ENCODE data around the gene CD47. TPM values are rescaled to one million over a fixed set of nuclear protein-coding genes. Genes with fewer than 3 reads are reported as not detected.

CD47 gene
- total and polyA plus RNA-seq, 8 donors = 15.9 to 154 (median 79.9) TPM

GRCh38 chr3:108096532-108097321 lies 5.9 kb upstream of the CD47 start:
- Histone ChIP-seq H3K4me1 (peaks cover 0 to 5% (median 4%) of the 10 kb centered on the region in 4 donors), H3K9me3 (no peaks in the 10 kb centered on the region), H3K27me3 (no peaks in the 10 kb centered on the region), H3K4me3 (no peak overlapping the region), H3K36me3 (no peaks in the 10 kb centered on the region), H3K27ac (no peak overlapping the region)
- intact Hi-C loops (cut with DNase I; ENCODE audit: low total_unique reads) = no loop called here
- TF ChIP-seq POLR2AphosphoS5 (IDR thresholded peaks at IDR 0.05) = no peak
- TF ChIP-seq EP300 (IDR thresholded peaks at IDR 0.05) = no peak
- TF ChIP-seq POLR2A (IDR thresholded peaks at IDR 0.05) = no peak
- no peak for TF ChIP-seq CTCF (IDR thresholded peaks at IDR 0.05)
- 62 to 78% (median 71%) methylated on average over 9 of the region's 9 CpGs for WGBS, 5 donors
- peak in 1 of 2 donors; percentile 49 for DNase-seq

- Histone ChIP-seq H3K4me3 (no peak overlapping the region), H3K9me3 (no peaks in the 10 kb centered on the region), H3K27me3 (no peaks in the 10 kb centered on the region), H3K4me1 (peaks cover 0 to 22% (median 19%) of the 10 kb centered on the region in 4 donors), H3K36me3 (no peaks in the 10 kb centered on the region), H3K27ac (no peak overlapping the region)
- intact Hi-C loops (cut with DNase I; ENCODE audit: low total_unique reads) = no loop called here
- TF ChIP-seq EP300 (IDR thresholded peaks at IDR 0.05) = no peak
- TF ChIP-seq CTCF (IDR thresholded peaks at IDR 0.05) = no peak
- no peak for TF ChIP-seq POLR2A (IDR thresholded peaks at IDR 0.05)
- no peak for TF ChIP-seq POLR2AphosphoS5 (IDR thresholded peaks at IDR 0.05)
- no peak for DNase-seq
- WGBS, 5 donors = 81 to 92% (median 86%) methylated on average over 3 of the region's 3 CpGs
Observed at GRCh38 chr3:108093616-108094015, 2.8 kb upstream of the CD47 start.

GRCh38 chr3:108093021-108093420 lies 2.2 kb upstream of the CD47 start:
- no peak overlapping the region for H3K4me3 ChIP-seq
- peaks cover 0 to 28% (median 25%) of the 10 kb centered on the region in 4 donors for H3K4me1 ChIP-seq
- DNase-seq = no peak
- no peaks in the 10 kb centered on the region for H3K27me3 ChIP-seq
- intact Hi-C loops (cut with DNase I; ENCODE audit: low total_unique reads) = no loop called here
- H3K9me3 ChIP-seq = no peaks in the 10 kb centered on the region
- TF ChIP-seq EP300 (IDR thresholded peaks at IDR 0.05) (no peak), POLR2AphosphoS5 (IDR thresholded peaks at IDR 0.05) (no peak), CTCF (IDR thresholded peaks at IDR 0.05) (no peak), POLR2A (IDR thresholded peaks at IDR 0.05) (no peak)
- no peaks in the 10 kb centered on the region for H3K36me3 ChIP-seq
- H3K27ac ChIP-seq = no peak overlapping the region

GRCh38 chr3:108092501-108092900 lies 1.7 kb upstream of the CD47 start:
- Histone ChIP-seq H3K4me3 (no peak overlapping the region), H3K9me3 (no peaks in the 10 kb centered on the region), H3K36me3 (no peaks in the 10 kb centered on the region), H3K4me1 (peaks cover under 1 to 33% (median 28%) of the 10 kb centered on the region in 4 donors), H3K27me3 (no peaks in the 10 kb centered on the region), H3K27ac (no peak overlapping the region)
- WGBS, 5 donors = 82 to 91% (median 91%) methylated on average over 3 of the region's 3 CpGs
- intact Hi-C loops (cut with DNase I; ENCODE audit: low total_unique reads) = no loop called here
- DNase-seq = no peak
- TF ChIP-seq EP300 (IDR thresholded peaks at IDR 0.05) (no peak), CTCF (IDR thresholded peaks at IDR 0.05) (no peak), POLR2AphosphoS5 (IDR thresholded peaks at IDR 0.05) (no peak), POLR2A (IDR thresholded peaks at IDR 0.05) (no peak)

All from stomach (tissue), 9 donors.